H9 (cell line): ENCODE results near the gene SSX2IP. TPM values are rescaled to one million over a fixed set of nuclear protein-coding genes. Genes with fewer than 3 reads are reported as not detected.

ENCODE experiments used
- DNase-seq: peaks from one replicate; pipeline ENCODE4 v3.0.0-alpha.2; 2017
- H2AFZ ChIP-seq: one replicate; pipeline ENCODE4 v1.6.1; 2013; ENCODE audit warnings: mild to moderate bottlenecking, low read length, control low read depth, moderate library complexity
- H2AK5ac ChIP-seq: 2 replicates; pipeline ENCODE4 v1.6.1; 2013; ENCODE audit warnings: low read length, control low read depth, mixed read lengths; ENCODE audit not compliant: insufficient read length
- H2BK120ac ChIP-seq: one replicate; pipeline ENCODE4 v1.6.1; 2013; ENCODE audit warnings: low read depth, mild to moderate bottlenecking, low read length, control low read depth, inconsistent platforms; ENCODE audit not compliant: poor library complexity, severe bottlenecking
- H2BK12ac ChIP-seq: 2 replicates; pipeline ENCODE4 v1.6.1; 2013; ENCODE audit warnings: low read length, control low read depth, mixed read lengths, low read depth; ENCODE audit not compliant: insufficient read length
- H2BK15ac ChIP-seq: 2 replicates; pipeline ENCODE4 v1.6.1; 2013; ENCODE audit warnings: low read depth, low read length, control low read depth
- H2BK20ac ChIP-seq: one replicate; pipeline ENCODE4 v1.6.1; 2013; ENCODE audit warnings: low read depth, mild to moderate bottlenecking, low read length, control low read depth, inconsistent platforms; ENCODE audit not compliant: poor library complexity, severe bottlenecking
- H2BK5ac ChIP-seq: 2 replicates; pipeline ENCODE4 v1.6.1; 2013; ENCODE audit warnings: low read length, control low read depth, mixed read lengths; ENCODE audit not compliant: insufficient read length
- H3K14ac ChIP-seq: 2 replicates; pipeline ENCODE4 v1.6.1; 2013; ENCODE audit warnings: low read length, control low read depth; ENCODE audit not compliant: insufficient read depth
- H3K18ac ChIP-seq: 2 replicates; pipeline ENCODE4 v1.6.1; 2013; ENCODE audit warnings: low read depth, mild to moderate bottlenecking, mixed read lengths, low read length, control low read depth; ENCODE audit not compliant: insufficient read length
- H3K23ac ChIP-seq: 2 replicates; pipeline ENCODE4 v1.6.1; 2013; ENCODE audit warnings: low read length, control low read depth, mixed read lengths, low read depth; ENCODE audit not compliant: insufficient read length
- H3K23me2 ChIP-seq: 2 replicates; pipeline ENCODE4 v1.6.1; 2013; ENCODE audit warnings: low read depth, mild to moderate bottlenecking, mixed read lengths, low read length, control low read depth; ENCODE audit not compliant: insufficient read length, poor library complexity, severe bottlenecking
- H3K27ac ChIP-seq: 2 replicates; pipeline ENCODE4 v1.5.1; 2013; ENCODE audit warnings: low read length, control low read depth, mixed read lengths, low read depth; ENCODE audit not compliant: insufficient read length
- H3K27me3 ChIP-seq: 2 replicates; pipeline ENCODE4 v1.6.1; 2013; ENCODE audit warnings: low read length, control low read depth, inconsistent platforms; ENCODE audit not compliant: insufficient read depth
- H3K4ac ChIP-seq: 2 replicates; pipeline ENCODE4 v1.6.1; 2013; ENCODE audit warnings: low read depth, mild to moderate bottlenecking, control low read depth, inconsistent platforms, low read length, moderate library complexity
- H3K4me1 ChIP-seq: 2 replicates; pipeline ENCODE4 v1.6.1; 2013; ENCODE audit warnings: low read length, control low read depth, inconsistent platforms; ENCODE audit not compliant: insufficient read depth
- H3K4me2 ChIP-seq: 2 replicates; pipeline ENCODE4 v1.6.1; 2013; ENCODE audit warnings: low read length, control low read depth, mixed read lengths; ENCODE audit not compliant: insufficient read length, insufficient read depth
- H3K56ac ChIP-seq: 2 replicates; pipeline ENCODE4 v1.6.1; 2013; ENCODE audit warnings: low read depth, mild to moderate bottlenecking, mixed read lengths, low read length, control low read depth; ENCODE audit not compliant: insufficient read length
- H3K79me1 ChIP-seq: 2 replicates; pipeline ENCODE4 v1.6.1; 2013; ENCODE audit warnings: low read depth, mild to moderate bottlenecking, moderate library complexity, low read length, control low read depth, inconsistent platforms; ENCODE audit not compliant: insufficient read depth, poor library complexity, severe bottlenecking
- H3K79me2 ChIP-seq: 2 replicates; pipeline ENCODE4 v1.6.1; 2013; ENCODE audit warnings: low read length, control low read depth, inconsistent platforms; ENCODE audit not compliant: insufficient read depth
- H3K9ac ChIP-seq: 2 replicates; pipeline ENCODE4 v1.6.1; 2013; ENCODE audit warnings: low read length, control low read depth, mixed read lengths; ENCODE audit not compliant: insufficient read length; ENCODE audit errors: extremely low read depth
- H3K9me3 ChIP-seq: one replicate; pipeline ENCODE4 v1.6.1; 2013; ENCODE audit warnings: low read depth, low read length, inconsistent platforms; ENCODE audit not compliant: control insufficient read depth
- H3T11ph ChIP-seq: one replicate; pipeline ENCODE4 v1.6.1; 2013; ENCODE audit warnings: mild to moderate bottlenecking, low read length, control low read depth, inconsistent platforms
- H4K20me1 ChIP-seq: one replicate; pipeline ENCODE4 v1.6.1; 2013; ENCODE audit not compliant: control insufficient read depth, insufficient read length, insufficient read depth
- H4K5ac ChIP-seq: 2 replicates; pipeline ENCODE4 v1.6.1; 2013; ENCODE audit warnings: low read depth, mild to moderate bottlenecking, mixed read lengths, low read length, control low read depth; ENCODE audit not compliant: insufficient read length
- H4K8ac ChIP-seq: replicated peaks from 2 replicates; pipeline ENCODE4 v1.6.1; 2013; ENCODE audit warnings: low read length, control low read depth, mixed read lengths, low read depth; ENCODE audit not compliant: insufficient read length
- H4K91ac ChIP-seq: 2 replicates; pipeline ENCODE4 v1.6.1; 2013; ENCODE audit warnings: low read depth, mild to moderate bottlenecking, moderate library complexity, mixed read lengths, low read length, control low read depth; ENCODE audit not compliant: insufficient read length
- H3K27ac Mint-ChIP-seq, 3 experiments: 2 replicates in 2 of 3; 3 replicates in 1 of 3; pipeline ENCODE4 v1.8.0; 2020 to 2021; ENCODE audit warnings: mixed read lengths in 3 of 3, mild to moderate bottlenecking in 1 of 3, moderate library complexity in 1 of 3
- H3K27me3 Mint-ChIP-seq: 2 replicates; pipeline ENCODE4 v1.8.0; 2021; ENCODE audit warnings: low read depth, mild to moderate bottlenecking, moderate library complexity, mixed read lengths
- H3K36me3 Mint-ChIP-seq, 3 experiments: 2 replicates in 2 of 3; 3 replicates in 1 of 3; pipeline ENCODE4 v1.8.0; 2020 to 2021; ENCODE audit warnings: low read depth in 3 of 3, mixed read lengths in 3 of 3; ENCODE audit not compliant: insufficient read depth in 1 of 3
- H3K4me1 Mint-ChIP-seq, 2 experiments: 2 replicates each; pipeline ENCODE4 v1.8.0; 2020; ENCODE audit warnings: mixed read lengths in 2 of 2
- H3K4me3 Mint-ChIP-seq, 2 experiments: 2 replicates in 1 of 2; 3 replicates in 1 of 2; pipeline ENCODE4 v1.8.0; 2020 to 2021; ENCODE audit warnings: mild to moderate bottlenecking in 2 of 2, mixed read lengths in 2 of 2, moderate library complexity in 1 of 2
- H3K9me3 Mint-ChIP-seq, 2 experiments: 2 replicates in 1 of 2; 3 replicates in 1 of 2; pipeline ENCODE4 v1.8.0; 2020; ENCODE audit warnings: mild to moderate bottlenecking in 2 of 2, mixed read lengths in 2 of 2, moderate library complexity in 1 of 2
- WGBS: extraction: QIAGEN DNeasy Blood & Tissue Kit; methylation state at CpG from one replicate; pipeline ENCODE4 v1.1.7; 2013; ENCODE audit warnings: missing lambda C conversion rate, low lambda C conversion rate, mixed read lengths; ENCODE audit not compliant: insufficient read length; ENCODE audit errors: extremely low coverage; 5-methylcytosine and 5-hydroxymethylcytosine counted together
- total RNA-seq: library from RNA; stranded (reverse); gene quantifications from 2 replicates; pipeline ENCODE4 v1.2.1, GENCODE V29; 2021
- TF ChIP-seq, protein P1 (sequence below): fragments of 200-600 bp; sonication (generic); conservative IDR thresholded peaks from 3 replicates; pipeline ENCODE4 v1.8.0; 2021; ENCODE audit warnings: antibody characterized with exemption, mild to moderate bottlenecking

SSX2IP gene
- total RNA-seq, 1 experiment from 2014 or later: 19.6 TPM

GRCh38 chr1:84719543-84720217 lies 29.4 kb upstream of the SSX2IP start:
- H3K4me1 ChIP-seq: no peaks in the 10 kb centered on the region; the same call in 1 of the 2 replicates
- H3K79me1 ChIP-seq: no peaks in the 10 kb centered on the region
- no peak overlapping the region for H4K91ac ChIP-seq
- no peak overlapping the region for H3K9ac ChIP-seq
- no peak overlapping the region for H2BK5ac ChIP-seq
- H4K20me1 ChIP-seq: no peaks in the 10 kb centered on the region
- no peak overlapping the region for H3K56ac ChIP-seq
- H3K79me2 ChIP-seq: no peaks in the 10 kb centered on the region
- H2BK120ac ChIP-seq: no peak overlapping the region
- Mint-ChIP-seq H3K4me1 (peaks cover 28% of the 10 kb centered on the region in 2 experiments), H3K36me3 (no peaks in the 10 kb centered on the region), H3K27ac (no peak overlapping the region), H3K27me3 (peaks cover 2% of the 10 kb centered on the region), H3K4me3 (no peak overlapping the region), H3K9me3 (no peaks in the 10 kb centered on the region; a peak in 1 of 5 replicates)
- no peaks in the 10 kb centered on the region for H3K23me2 ChIP-seq
- no peak overlapping the region for H4K8ac ChIP-seq
- H4K5ac ChIP-seq: no peak overlapping the region
- no CpG with 5 or more reads among the region's 8 CpGs for WGBS
- H2AK5ac ChIP-seq: no peak overlapping the region
- H2AFZ ChIP-seq: no peak overlapping the region
- H2BK20ac ChIP-seq: no peak overlapping the region
- TF ChIP-seq, protein P1, sequence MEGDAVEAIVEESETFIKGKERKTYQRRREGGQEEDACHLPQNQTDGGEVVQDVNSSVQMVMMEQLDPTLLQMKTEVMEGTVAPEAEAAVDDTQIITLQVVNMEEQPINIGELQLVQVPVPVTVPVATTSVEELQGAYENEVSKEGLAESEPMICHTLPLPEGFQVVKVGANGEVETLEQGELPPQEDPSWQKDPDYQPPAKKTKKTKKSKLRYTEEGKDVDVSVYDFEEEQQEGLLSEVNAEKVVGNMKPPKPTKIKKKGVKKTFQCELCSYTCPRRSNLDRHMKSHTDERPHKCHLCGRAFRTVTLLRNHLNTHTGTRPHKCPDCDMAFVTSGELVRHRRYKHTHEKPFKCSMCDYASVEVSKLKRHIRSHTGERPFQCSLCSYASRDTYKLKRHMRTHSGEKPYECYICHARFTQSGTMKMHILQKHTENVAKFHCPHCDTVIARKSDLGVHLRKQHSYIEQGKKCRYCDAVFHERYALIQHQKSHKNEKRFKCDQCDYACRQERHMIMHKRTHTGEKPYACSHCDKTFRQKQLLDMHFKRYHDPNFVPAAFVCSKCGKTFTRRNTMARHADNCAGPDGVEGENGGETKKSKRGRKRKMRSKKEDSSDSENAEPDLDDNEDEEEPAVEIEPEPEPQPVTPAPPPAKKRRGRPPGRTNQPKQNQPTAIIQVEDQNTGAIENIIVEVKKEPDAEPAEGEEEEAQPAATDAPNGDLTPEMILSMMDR: no peak
- no peak overlapping the region for H3K4ac ChIP-seq
- H3K23ac ChIP-seq: no peak overlapping the region
- H3K14ac ChIP-seq: no peak overlapping the region
- H2BK15ac ChIP-seq: no peak overlapping the region
- no peak for DNase-seq
- no peak overlapping the region for H2BK12ac ChIP-seq
- no peak overlapping the region for H3K4me2 ChIP-seq
- no peak overlapping the region for H3K27ac ChIP-seq
- no peak overlapping the region for H3T11ph ChIP-seq
- no peak overlapping the region for H3K18ac ChIP-seq
- H3K27me3 ChIP-seq: no peaks in the 10 kb centered on the region
- H3K9me3 ChIP-seq: no peaks in the 10 kb centered on the region
